Measurements from ENCODE around the gene DUSP7.

GRCh38 chr3:52039426-52039825, 16.9 kb downstream of the DUSP7 start:
- TF ChIP-seq CTCF (IDR thresholded peaks at IDR 0.05; ENCODE audit: extremely low read depth in 1 of 2, insufficient read depth in 1 of 2, low read depth in 1 of 2, low read length in 2 of 2): no peak
- no peak for TF ChIP-seq POLR2AphosphoS5 (IDR thresholded peaks at IDR 0.05; ENCODE audit: insufficient read depth, low read depth, low read length)
- TF ChIP-seq MYC (IDR thresholded peaks at IDR 0.05; ENCODE audit: low read depth, low read length): no peak
